Endothelial cell of coronary artery (primary cell): Measurements from ENCODE around the gene LYPD6. TPM values are rescaled to one million over a fixed set of nuclear protein-coding genes. Genes with fewer than 3 reads are reported as not detected.

Experiments
- total RNA-seq: library from RNA; depleted of rRNA; stranded (reverse); fragments of >200 nt; gene quantifications from 2 replicates; pipeline ENCODE4 v1.2.3, GENCODE V29; 2014

The LYPD6 gene, protein sequence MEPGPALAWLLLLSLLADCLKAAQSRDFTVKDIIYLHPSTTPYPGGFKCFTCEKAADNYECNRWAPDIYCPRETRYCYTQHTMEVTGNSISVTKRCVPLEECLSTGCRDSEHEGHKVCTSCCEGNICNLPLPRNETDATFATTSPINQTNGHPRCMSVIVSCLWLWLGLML
- total RNA-seq: 0.47 and 1.8 TPM in 2 replicates

DNA sequence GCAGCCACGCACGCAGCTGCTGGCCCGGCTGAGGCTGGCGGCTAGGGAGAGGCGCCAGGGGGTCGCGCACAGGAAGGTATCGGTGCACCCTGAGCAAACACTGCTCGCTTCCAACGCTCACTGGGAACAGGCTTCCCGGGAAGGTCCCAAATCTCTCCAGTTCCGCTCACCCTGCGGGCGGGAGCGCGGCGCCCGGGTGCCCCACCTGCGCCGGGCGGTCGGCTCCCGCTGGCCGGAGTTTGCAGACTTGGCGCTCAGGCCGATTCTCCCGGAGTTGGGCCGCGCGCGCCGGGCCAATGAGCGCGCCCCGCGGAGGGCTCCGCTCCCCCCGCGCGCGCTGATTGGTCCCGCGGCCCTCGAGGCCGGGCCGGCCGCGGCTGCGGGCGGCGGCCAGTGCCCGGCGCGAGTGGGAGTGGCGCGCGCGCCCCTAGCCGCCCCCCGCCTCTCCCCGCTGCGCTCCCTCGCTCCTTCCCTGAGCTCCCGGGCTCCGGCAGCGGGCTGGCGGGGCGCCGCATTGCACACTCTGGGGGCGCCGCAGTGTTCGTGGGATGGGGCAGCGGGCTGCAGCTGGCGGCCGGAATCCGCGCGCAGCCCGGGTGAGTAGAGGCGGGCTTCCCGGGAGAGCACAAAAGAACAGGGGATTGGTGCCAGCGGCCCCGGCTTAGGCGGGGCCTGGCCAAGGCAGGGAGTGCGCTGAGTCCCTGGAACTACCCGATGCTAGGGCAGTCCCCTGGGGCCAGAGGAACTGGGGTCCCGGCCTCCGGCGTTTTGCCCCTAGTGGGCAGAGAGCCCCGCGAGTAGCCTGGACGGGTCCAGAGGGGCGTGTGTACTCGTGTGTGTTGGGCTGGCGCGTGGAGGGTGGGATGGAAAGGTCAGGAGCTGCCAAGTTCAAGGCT is at the start of gene LYPD6:
LYPD6 (plus strand) TSS at position 461 of the 896 bp plus-strand sequence. CDS start 107,122 bp downstream, outside the sequence.

